PC-3 (cell line): ENCODE measurements around the gene EFCC1. TPM values are rescaled to one million over a fixed set of nuclear protein-coding genes. Genes with fewer than 3 reads are reported as not detected.

ENCODE experiments used
- ATAC-seq: fragments of 200-7000 bp; cut with Tn5 transposase; 2 replicates; pipeline ENCODE4 v1.9.1; 2020; ENCODE audit warnings: mild to moderate bottlenecking, moderate library complexity
- BruUV-seq: library from RNA; stranded (reverse); fragments of 400-500 nt; replicated peaks from 2 replicates; lab custom pipeline; 2021; lab: Mats Ljungman, UMichigan
- CTCF ChIA-PET: fragments of 300-600 bp; sonication (Branson Sonifier 250); formaldehyde crosslinking; loops from one replicate; lab custom pipeline; 2022; ENCODE audit warnings: antibody characterized with exemption; lab: Charles Lee
- POLR2A ChIA-PET: fragments of 300-600 bp; sonication (Branson Sonifier 250); formaldehyde crosslinking; loops from one replicate; lab custom pipeline; 2022; ENCODE audit warnings: antibody characterized with exemption; ENCODE audit not compliant: unreplicated experiment; lab: Charles Lee
- DNase-seq: peaks from one replicate; pipeline ENCODE4 v3.0.0-alpha.2; 2015
- H2AFZ ChIP-seq: fragments of 300-600 bp; sonication (generic); 2 replicates; pipeline ENCODE4 v1.6.0; 2016; ENCODE audit warnings: antibody characterized with exemption, low read length
- H3F3A ChIP-seq: fragments of 300-600 bp; sonication (generic); one replicate; pipeline ENCODE4 v1.6.0; 2017; ENCODE audit warnings: antibody characterized with exemption, low read length, control low read depth, mild to moderate bottlenecking; ENCODE audit not compliant: unreplicated experiment
- H3K27ac ChIP-seq: fragments of 300-600 bp; sonication (generic); 2 replicates; pipeline ENCODE4 v1.5.1; 2016; ENCODE audit warnings: mild to moderate bottlenecking, low read length
- H3K27me3 ChIP-seq: fragments of 300-600 bp; sonication (generic); 2 replicates; pipeline ENCODE4 v1.6.1; 2016; ENCODE audit warnings: low read length, mixed read lengths
- H3K36me3 ChIP-seq: fragments of 300-600 bp; sonication (generic); 2 replicates; pipeline ENCODE4 v1.6.1; 2016; ENCODE audit warnings: low read depth, mixed run types, low read length, mixed read lengths
- H3K4me1 ChIP-seq: fragments of 300-600 bp; sonication (generic); 2 replicates; pipeline ENCODE4 v1.5.1; 2016; ENCODE audit warnings: low read length; ENCODE audit not compliant: insufficient read depth
- H3K4me2 ChIP-seq: fragments of 300-600 bp; sonication (generic); 2 replicates; pipeline ENCODE4 v1.6.0; 2016; ENCODE audit warnings: low read length
- H3K4me3 ChIP-seq: fragments of 300-600 bp; sonication (generic); 2 replicates; pipeline ENCODE4 v1.5.1; 2016; ENCODE audit warnings: mild to moderate bottlenecking, low read length, mixed read lengths
- H3K79me2 ChIP-seq: fragments of 300-600 bp; sonication (generic); 2 replicates; pipeline ENCODE4 v1.6.1; 2017; ENCODE audit warnings: low read length, mixed read lengths
- H3K9ac ChIP-seq: fragments of 300-600 bp; sonication (generic); 2 replicates; pipeline ENCODE4 v1.6.0; 2016; ENCODE audit warnings: mild to moderate bottlenecking, low read length
- H3K9me2 ChIP-seq: fragments of 300-600 bp; sonication (generic); replicated peaks from 2 replicates; pipeline ENCODE4 v1.6.1; 2016; ENCODE audit warnings: mixed run types, low read length, mixed read lengths
- H3K9me3 ChIP-seq: fragments of 300-600 bp; sonication (generic); 2 replicates; pipeline ENCODE4 v1.6.1; 2016; ENCODE audit warnings: low read length, mixed read lengths
- H4K20me1 ChIP-seq: fragments of 300-600 bp; sonication (generic); 2 replicates; pipeline ENCODE4 v1.6.1; 2016; ENCODE audit warnings: low read length, mixed read lengths
- CTCF ChIP-seq: fragments of 300-600 bp; sonication (generic); conservative IDR thresholded peaks from 2 replicates; pipeline ENCODE4 v1.5.1; 2017; ENCODE audit warnings: antibody characterized with exemption, low read depth, mild to moderate bottlenecking, low read length
- EZH2 ChIP-seq: fragments of 300-600 bp; sonication (generic); IDR thresholded peaks from one replicate; pipeline ENCODE4 v1.6.1; 2017; ENCODE audit warnings: antibody characterized with exemption, mild to moderate bottlenecking, low read length; ENCODE audit not compliant: unreplicated experiment
- EZH2phosphoT487 ChIP-seq: fragments of 300-600 bp; sonication (generic); IDR thresholded peaks from 2 replicates; pipeline ENCODE4 v1.6.1; 2018; ENCODE audit warnings: mild to moderate bottlenecking, antibody characterized with exemption, low read length, borderline replicate concordance
- intact Hi-C: fragments of 100-400 bp; cut with micrococcal nuclease; formaldehyde crosslinking; loops from 2 replicates; pipeline ENCODE4 v1.9.0; 2023
- total RNA-seq: library from RNA; depleted of rRNA; stranded (reverse); fragments of >200 nt; gene quantifications from 2 replicates; pipeline ENCODE4 v1.2.3, GENCODE V29; 2014

The EFCC1 gene
- total RNA-seq, 1 experiment from 2014 or later, result not detected

- Histone ChIP-seq H3K4me3 (no peak overlapping the region), H3F3A (no peaks in the 10 kb centered on the region), H3K9me3 (no peaks in the 10 kb centered on the region), H3K4me2 (no peak overlapping the region), H2AFZ (no peak overlapping the region), H3K4me1 (no peaks in the 10 kb centered on the region), H4K20me1 (no peaks in the 10 kb centered on the region), H3K27ac (no peak overlapping the region), H3K9me2 (no peaks in the 10 kb centered on the region), H3K36me3 (no peaks in the 10 kb centered on the region), H3K27me3 (no peaks in the 10 kb centered on the region), H3K79me2 (no peaks in the 10 kb centered on the region), H3K9ac (no peak overlapping the region)
- TF ChIP-seq EZH2 (no peak), CTCF (no peak), EZH2phosphoT487 (no peak)
- intact Hi-C loops, result no loop called here
- ChIA-PET CTCF (no interaction called here), POLR2A (no interaction called here)
- DNase-seq (no peak), ATAC-seq (no peak)
- BruUV-seq, result no TSS peak
These were observed 60.2 kb downstream of the EFCC1 start for GRCh38 chr3:129061023-129061887.

- Histone ChIP-seq H3K4me1 (no peaks in the 10 kb centered on the region), H3K4me3 (no peak overlapping the region), H3K9me2 (no peaks in the 10 kb centered on the region), H4K20me1 (no peaks in the 10 kb centered on the region), H3K79me2 (no peaks in the 10 kb centered on the region), H3K9me3 (no peaks in the 10 kb centered on the region), H2AFZ (no peak overlapping the region), H3K4me2 (no peak overlapping the region), H3K27me3 (no peaks in the 10 kb centered on the region), H3K36me3 (no peaks in the 10 kb centered on the region), H3K9ac (no peak overlapping the region), H3K27ac (no peak overlapping the region), H3F3A (no peaks in the 10 kb centered on the region)
- CTCF ChIA-PET, result no interaction called here
- intact Hi-C loops, result no loop called here
- no peak for ATAC-seq
- TF ChIP-seq CTCF, result no peak
- POLR2A ChIA-PET, result no interaction called here
- DNase-seq, result no peak
- no TSS peak for BruUV-seq
These were observed 61.1 kb downstream of the EFCC1 start for GRCh38 chr3:129061888-129062834.
